Natural killer cell (primary cell): ENCODE data around the gene CACNA1D. TPM values are rescaled to one million over a fixed set of nuclear protein-coding genes. Genes with fewer than 3 reads are reported as not detected.

Experiments used
- ATAC-seq, 3 donors: fragments of 150-1000 bp in 2 of 3; fragments of 200-7000 bp in 1 of 3; cut with Tn5 transposase; 1 replicate in 1 of 3; 2 replicates in 2 of 3; pipeline ENCODE4 v1.10.0; 2021; ENCODE audit warnings: mild to moderate bottlenecking in 2 of 3, moderate library complexity in 2 of 3
- DNase-seq, 2 donors: peaks; one replicate each; pipeline versions ENCODE4 v3.0.0 to v3.0.0-alpha.2; 2013 to 2021; ENCODE audit warnings: mixed read lengths in 1 of 2
- H3K27ac ChIP-seq: one replicate; pipeline ENCODE4 v1.5.1; 2013; ENCODE audit warnings: mild to moderate bottlenecking, low read length
- H3K27me3 ChIP-seq: one replicate; pipeline ENCODE4 v1.6.1; 2013; ENCODE audit warnings: low read length; ENCODE audit not compliant: control insufficient read depth, insufficient read depth
- H3K36me3 ChIP-seq: one replicate; pipeline ENCODE4 v1.6.1; 2013; ENCODE audit warnings: low read length; ENCODE audit not compliant: control insufficient read depth, insufficient read depth
- H3K4me1 ChIP-seq: one replicate; pipeline ENCODE4 v1.6.1; 2013; ENCODE audit warnings: low read length; ENCODE audit not compliant: control insufficient read depth, insufficient read depth
- H3K4me3 ChIP-seq: one replicate; pipeline ENCODE4 v1.5.1; 2013; ENCODE audit warnings: low read length
- H3K9me3 ChIP-seq: one replicate; pipeline ENCODE4 v1.6.1; 2013; ENCODE audit warnings: low read length; ENCODE audit not compliant: control insufficient read depth, insufficient read depth
- H3K27ac Mint-ChIP-seq, 2 donors: one replicate each; pipeline ENCODE4 v1.8.0; 2022; ENCODE audit warnings: mild to moderate bottlenecking in 2 of 2, mixed read lengths in 2 of 2, moderate library complexity in 1 of 2
- H3K27me3 Mint-ChIP-seq, 2 donors: one replicate each; pipeline ENCODE4 v1.8.0; 2022; ENCODE audit warnings: low read depth in 2 of 2, mixed read lengths in 2 of 2
- H3K36me3 Mint-ChIP-seq: one replicate; pipeline ENCODE4 v1.8.0; 2022; ENCODE audit warnings: mixed read lengths
- H3K4me1 Mint-ChIP-seq, 2 donors: one replicate each; pipeline ENCODE4 v1.8.0; 2022; ENCODE audit warnings: mixed read lengths in 2 of 2
- H3K4me3 Mint-ChIP-seq: one replicate; pipeline ENCODE4 v1.8.0; 2022; ENCODE audit warnings: mild to moderate bottlenecking, moderate library complexity, mixed read lengths
- H3K9me3 Mint-ChIP-seq, 2 donors: one replicate each; pipeline ENCODE4 v1.8.0; 2022; ENCODE audit warnings: mixed read lengths in 2 of 2
- WGBS: methylation state at CpG from one replicate; pipeline ENCODE4 v1.1.7; 2013; ENCODE audit warnings: missing lambda C conversion rate; ENCODE audit not compliant: insufficient coverage; 5-methylcytosine and 5-hydroxymethylcytosine counted together
- intact Hi-C: fragments of 100-400 bp; cut with micrococcal nuclease; formaldehyde crosslinking; loops from one replicate; pipeline ENCODE4 v1.14.2; 2022
- total RNA-seq, 4 donors: library from RNA; stranded (reverse); fragments of 120-200 nt in 1 of 4; gene quantifications; one replicate each; pipeline versions ENCODE4 v1.2.3 to v1.2.4, GENCODE V29; 2013 to 2022
- TF ChIP-seq, protein P1 (sequence below): fragments of 200-600 bp; IDR thresholded peaks from one replicate; pipeline ENCODE4 v1.8.0; 2022; ENCODE audit warnings: antibody characterized with exemption

Gene CACNA1D
- total RNA-seq, 3 donors from 2014 or later (not counting 1 experiment from before 2014, with no cell fraction given), result 0.54 to 10.1 TPM; not detected in 1

DNA sequence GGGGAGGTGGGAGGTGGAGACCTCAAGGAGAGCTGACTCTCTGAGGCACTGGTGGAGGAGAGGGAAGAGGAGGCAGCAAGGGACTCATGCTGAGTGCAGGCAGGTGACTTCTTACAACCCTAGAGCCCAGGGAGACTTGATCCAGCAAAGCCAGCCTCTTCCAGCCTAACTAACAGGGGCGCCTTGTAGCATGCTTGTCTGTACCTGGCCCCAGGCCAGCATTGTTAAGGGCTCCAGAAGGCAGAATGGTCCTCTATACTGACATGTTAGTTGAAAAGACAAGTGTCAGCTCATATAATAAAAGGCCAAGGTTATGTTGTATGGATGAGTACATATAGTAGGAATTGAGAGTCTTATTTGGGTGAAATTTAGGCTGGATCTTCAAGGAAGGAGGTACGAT is 286.4 kb downstream of the CACNA1D start:
- H3K4me3 Mint-ChIP-seq, result no peak overlapping the region
- no peak for DNase-seq
- peaks cover 5 to 8% of the 10 kb centered on the region in 2 donors for H3K27me3 Mint-ChIP-seq
- H3K4me1 ChIP-seq, result no peaks in the 10 kb centered on the region
- no peaks in the 10 kb centered on the region for H3K9me3 Mint-ChIP-seq
- H3K27me3 ChIP-seq, result no peaks in the 10 kb centered on the region
- no peak overlapping the region for H3K27ac Mint-ChIP-seq
- H3K9me3 ChIP-seq, result no peaks in the 10 kb centered on the region
- 81% methylated on average over 2 of the region's 2 CpGs for WGBS
- no peak for ATAC-seq
- intact Hi-C loops, result no loop called here
- H3K4me1 Mint-ChIP-seq, result no peaks in the 10 kb centered on the region
- no peak overlapping the region for H3K4me3 ChIP-seq
- H3K27ac ChIP-seq, result no peak overlapping the region
- no peaks in the 10 kb centered on the region for H3K36me3 Mint-ChIP-seq
- TF ChIP-seq, protein P1, sequence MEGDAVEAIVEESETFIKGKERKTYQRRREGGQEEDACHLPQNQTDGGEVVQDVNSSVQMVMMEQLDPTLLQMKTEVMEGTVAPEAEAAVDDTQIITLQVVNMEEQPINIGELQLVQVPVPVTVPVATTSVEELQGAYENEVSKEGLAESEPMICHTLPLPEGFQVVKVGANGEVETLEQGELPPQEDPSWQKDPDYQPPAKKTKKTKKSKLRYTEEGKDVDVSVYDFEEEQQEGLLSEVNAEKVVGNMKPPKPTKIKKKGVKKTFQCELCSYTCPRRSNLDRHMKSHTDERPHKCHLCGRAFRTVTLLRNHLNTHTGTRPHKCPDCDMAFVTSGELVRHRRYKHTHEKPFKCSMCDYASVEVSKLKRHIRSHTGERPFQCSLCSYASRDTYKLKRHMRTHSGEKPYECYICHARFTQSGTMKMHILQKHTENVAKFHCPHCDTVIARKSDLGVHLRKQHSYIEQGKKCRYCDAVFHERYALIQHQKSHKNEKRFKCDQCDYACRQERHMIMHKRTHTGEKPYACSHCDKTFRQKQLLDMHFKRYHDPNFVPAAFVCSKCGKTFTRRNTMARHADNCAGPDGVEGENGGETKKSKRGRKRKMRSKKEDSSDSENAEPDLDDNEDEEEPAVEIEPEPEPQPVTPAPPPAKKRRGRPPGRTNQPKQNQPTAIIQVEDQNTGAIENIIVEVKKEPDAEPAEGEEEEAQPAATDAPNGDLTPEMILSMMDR, result no peak
- H3K36me3 ChIP-seq, result no peaks in the 10 kb centered on the region

DNA sequence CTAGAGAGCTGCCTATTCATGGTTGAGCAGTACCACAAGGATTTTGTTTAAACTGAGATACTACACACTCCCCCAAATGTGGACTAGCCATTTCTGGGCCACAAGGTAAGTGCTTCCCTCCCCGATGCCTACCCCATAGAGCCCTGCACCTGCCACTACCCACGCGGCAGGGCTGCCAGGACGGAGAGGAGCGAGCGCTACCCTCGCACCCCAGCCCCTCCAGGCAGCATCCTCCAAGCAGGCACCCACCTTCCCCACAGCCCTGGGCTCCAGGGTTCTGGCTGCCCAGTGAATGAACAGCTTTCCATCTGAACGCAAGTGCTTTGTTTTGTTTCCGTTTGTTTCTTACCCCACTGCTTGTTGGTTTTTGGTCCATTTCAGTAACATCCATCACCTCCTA is 292.6 kb downstream of the CACNA1D start:
- ATAC-seq (no peak), DNase-seq (no peak)
- Histone ChIP-seq H3K27me3 (no peaks in the 10 kb centered on the region), H3K36me3 (no peaks in the 10 kb centered on the region), H3K27ac (no peak overlapping the region), H3K9me3 (no peaks in the 10 kb centered on the region), H3K4me3 (no peak overlapping the region), H3K4me1 (no peaks in the 10 kb centered on the region)
- no peaks in the 10 kb centered on the region for H3K9me3 Mint-ChIP-seq
- WGBS, result 79% methylated on average over 9 of the region's 9 CpGs
- no peak overlapping the region for H3K27ac Mint-ChIP-seq
- no peak overlapping the region for H3K4me3 Mint-ChIP-seq
- TF ChIP-seq, protein P1, result no peak
- peaks cover 21 to 26% of the 10 kb centered on the region in 2 donors for H3K27me3 Mint-ChIP-seq
- intact Hi-C loops, result no loop called here
- no peaks in the 10 kb centered on the region for H3K4me1 Mint-ChIP-seq
- H3K36me3 Mint-ChIP-seq, result no peaks in the 10 kb centered on the region

DNA sequence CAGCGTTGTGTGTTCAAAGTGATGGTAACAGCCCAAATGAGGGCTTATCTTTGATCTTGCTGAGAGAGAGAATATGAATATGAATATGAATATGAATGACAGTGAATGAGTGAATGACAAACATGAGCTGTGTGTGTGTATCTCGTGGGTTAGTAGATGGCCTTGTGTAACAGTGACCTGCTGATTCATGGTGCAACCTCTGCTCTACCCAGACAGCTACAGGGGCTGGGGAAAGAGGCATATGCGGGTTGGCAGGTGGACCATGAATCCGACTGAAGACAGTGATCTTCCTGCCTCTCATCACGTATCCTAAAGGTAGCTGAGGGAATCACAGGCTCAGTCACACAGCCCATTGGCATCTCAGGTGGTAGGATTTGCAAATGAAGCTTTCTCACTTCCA is 293.6 kb downstream of the CACNA1D start:
- Histone ChIP-seq H3K4me3 (no peak overlapping the region), H3K4me1 (no peaks in the 10 kb centered on the region), H3K27me3 (no peaks in the 10 kb centered on the region), H3K36me3 (no peaks in the 10 kb centered on the region), H3K27ac (no peak overlapping the region), H3K9me3 (no peaks in the 10 kb centered on the region)
- Mint-ChIP-seq H3K4me1 (no peaks in the 10 kb centered on the region), H3K27ac (no peak overlapping the region), H3K36me3 (no peaks in the 10 kb centered on the region), H3K9me3 (no peaks in the 10 kb centered on the region), H3K27me3 (peaks cover 24 to 26% of the 10 kb centered on the region in 2 donors), H3K4me3 (no peak overlapping the region)
- no peak for DNase-seq
- intact Hi-C loops, result no loop called here
- ATAC-seq, result no peak
- TF ChIP-seq, protein P1, result no peak
- WGBS, result 75% methylated on average over 5 of the region's 5 CpGs

DNA sequence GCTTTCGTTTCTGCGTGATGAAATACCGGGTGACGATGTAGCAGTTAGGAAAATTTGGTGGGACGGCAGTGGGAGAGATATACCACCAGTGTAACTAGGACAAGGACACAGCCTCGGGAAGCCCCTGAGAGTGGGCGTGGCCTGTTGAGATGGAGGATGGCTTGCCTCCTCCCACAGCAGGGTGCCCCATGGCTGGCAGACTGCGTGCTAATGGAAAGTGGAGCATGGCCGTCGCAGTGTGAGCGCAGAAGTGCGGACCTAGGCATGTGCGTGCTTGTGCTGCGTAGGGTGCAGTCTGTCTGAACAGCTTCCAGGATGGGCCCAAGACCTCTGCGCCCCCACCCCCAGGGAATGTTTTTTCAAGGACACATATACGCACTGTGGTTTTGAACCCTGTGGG is 295.0 kb downstream of the CACNA1D start:
- no peaks in the 10 kb centered on the region for H3K36me3 ChIP-seq
- intact Hi-C loops, result no loop called here
- H3K9me3 ChIP-seq, result no peaks in the 10 kb centered on the region
- ATAC-seq (no peak), DNase-seq (no peak)
- no peak overlapping the region for H3K4me3 Mint-ChIP-seq
- no peaks in the 10 kb centered on the region for H3K4me1 ChIP-seq
- no peak overlapping the region for H3K27ac ChIP-seq
- H3K4me3 ChIP-seq, result no peak overlapping the region
- peaks cover 17 to 22% of the 10 kb centered on the region in 2 donors for H3K27me3 Mint-ChIP-seq
- TF ChIP-seq, protein P1, result no peak
- H3K27me3 ChIP-seq, result no peaks in the 10 kb centered on the region
- no peaks in the 10 kb centered on the region for H3K4me1 Mint-ChIP-seq
- H3K27ac Mint-ChIP-seq, result no peak overlapping the region
- no peaks in the 10 kb centered on the region for H3K9me3 Mint-ChIP-seq
- no peaks in the 10 kb centered on the region for H3K36me3 Mint-ChIP-seq
- 91% methylated on average over 16 of the region's 16 CpGs for WGBS
